OCI-LY1 (cell line): ENCODE measurements around the gene BMPR1A.

Experiments
- H2AFZ ChIP-seq: fragments of 200-600 bp; sonication (generic), shearing (Covaris generic); 2 replicates; pipeline ENCODE4 v1.6.0; 2014; ENCODE audit warnings: antibody characterized with exemption, mild to moderate bottlenecking, low read length
- H3F3A ChIP-seq: fragments of 200-600 bp; sonication (generic), shearing (Covaris generic); 2 replicates; pipeline ENCODE4 v1.6.0; 2014; ENCODE audit warnings: mild to moderate bottlenecking, antibody characterized with exemption, low read length, moderate library complexity; ENCODE audit not compliant: insufficient read depth
- H3K27ac ChIP-seq: fragments of 200-600 bp; sonication (generic); 2 replicates; pipeline ENCODE4 v1.5.1; 2014; ENCODE audit warnings: low read length, mixed run types, mild to moderate bottlenecking, low read depth; ENCODE audit not compliant: poor library complexity, severe bottlenecking
- H3K27me3 ChIP-seq: fragments of 200-600 bp; sonication (generic); 2 replicates; pipeline ENCODE4 v1.6.0; 2014; ENCODE audit warnings: antibody characterized with exemption, mild to moderate bottlenecking, low read length, moderate library complexity; ENCODE audit not compliant: insufficient read depth
- H3K36me3 ChIP-seq: fragments of 200-600 bp; sonication (generic); 2 replicates; pipeline ENCODE4 v1.6.1; 2014; ENCODE audit warnings: mild to moderate bottlenecking, antibody characterized with exemption, low read length, moderate library complexity, mixed read lengths; ENCODE audit not compliant: insufficient read depth
- H3K4me1 ChIP-seq: fragments of 200-600 bp; sonication (generic); 2 replicates; pipeline ENCODE4 v1.5.1; 2014; ENCODE audit warnings: mild to moderate bottlenecking, low read length, moderate library complexity; ENCODE audit not compliant: insufficient read depth, severe bottlenecking
- H3K4me2 ChIP-seq: fragments of 200-600 bp; sonication (generic), shearing (Covaris generic); 2 replicates; pipeline ENCODE4 v1.6.1; 2014; ENCODE audit warnings: low read length
- H3K4me3 ChIP-seq: fragments of 200-600 bp; sonication (generic); 2 replicates; pipeline ENCODE4 v1.5.1; 2014; ENCODE audit warnings: low read length, low read depth, mild to moderate bottlenecking, mixed read lengths; ENCODE audit not compliant: poor library complexity, severe bottlenecking
- H3K79me2 ChIP-seq: fragments of 200-600 bp; shearing (Covaris generic); 2 replicates; pipeline ENCODE4 v1.6.1; 2016; ENCODE audit warnings: mixed run types, low read length, mixed read lengths; ENCODE audit not compliant: insufficient read depth
- H3K9ac ChIP-seq: fragments of 200-600 bp; sonication (generic), shearing (Covaris generic); 2 replicates; pipeline ENCODE4 v1.6.1; 2014; ENCODE audit warnings: mild to moderate bottlenecking, low read length, mixed read lengths
- H3K9me2 ChIP-seq: fragments of 200-600 bp; sonication (generic), shearing (Covaris generic); 2 replicates; pipeline ENCODE4 v1.6.1; 2014; ENCODE audit warnings: low read depth, mild to moderate bottlenecking, low read length, mixed read lengths
- H3K9me3 ChIP-seq: fragments of 200-600 bp; shearing (Covaris generic); 2 replicates; pipeline ENCODE4 v1.6.1; 2014; ENCODE audit warnings: low read length, mixed read lengths
- H4K20me1 ChIP-seq: fragments of 200-600 bp; sonication (generic), shearing (Covaris generic); 2 replicates; pipeline ENCODE4 v1.6.0; 2016; ENCODE audit warnings: mild to moderate bottlenecking, low read length; ENCODE audit not compliant: insufficient read depth
- CTCF ChIP-seq: fragments of 200-600 bp; sonication (generic), shearing (Covaris generic); IDR thresholded peaks from 2 replicates; pipeline ENCODE4 v1.5.1; 2017; ENCODE audit warnings: mild to moderate bottlenecking, antibody characterized with exemption, low read length, moderate library complexity, mixed read lengths
- EZH2 ChIP-seq: fragments of 200-600 bp; sonication (generic), shearing (Covaris generic); IDR thresholded peaks from 2 replicates; pipeline ENCODE4 v1.8.0; 2017; ENCODE audit warnings: borderline replicate concordance, mixed run types, mild to moderate bottlenecking, antibody characterized with exemption, low read length, moderate library complexity, mixed read lengths

BMPR1A gene

GRCh38 chr10:86898511-86898910, 142.1 kb downstream of the BMPR1A start:
- Histone ChIP-seq H2AFZ (no peak overlapping the region), H3K4me3 (no peak overlapping the region), H3K27ac (no peak overlapping the region), H3K9ac (no peak overlapping the region), H3K4me1 (no peaks in the 10 kb centered on the region), H3K79me2 (no peaks in the 10 kb centered on the region), H3K36me3 (peaks cover 9% of the 10 kb centered on the region; the same call in 1 of the 2 replicates), H4K20me1 (no peaks in the 10 kb centered on the region), H3K4me2 (no peak overlapping the region), H3F3A (no peaks in the 10 kb centered on the region), H3K9me2 (no peaks in the 10 kb centered on the region), H3K9me3 (no peaks in the 10 kb centered on the region), H3K27me3 (no peaks in the 10 kb centered on the region)
- TF ChIP-seq EZH2 = no peak
- no peak for TF ChIP-seq CTCF

GRCh38 chr10:86899132-86899531, 142.7 kb downstream of the BMPR1A start:
- Histone ChIP-seq H3K4me1 (no peaks in the 10 kb centered on the region), H3K4me3 (no peak overlapping the region), H3K4me2 (no peak overlapping the region), H3F3A (no peaks in the 10 kb centered on the region), H3K27me3 (no peaks in the 10 kb centered on the region), H3K9ac (no peak overlapping the region), H3K9me2 (no peaks in the 10 kb centered on the region), H3K79me2 (no peaks in the 10 kb centered on the region), H3K27ac (no peak overlapping the region), H3K36me3 (peaks cover 9% of the 10 kb centered on the region; the same call in 1 of the 2 replicates), H4K20me1 (no peaks in the 10 kb centered on the region), H3K9me3 (no peaks in the 10 kb centered on the region), H2AFZ (no peak overlapping the region)
- TF ChIP-seq CTCF (no peak), EZH2 (no peak)

- Histone ChIP-seq H3F3A (no peaks in the 10 kb centered on the region), H3K9me3 (no peaks in the 10 kb centered on the region), H3K9ac (no peak overlapping the region), H3K27ac (no peak overlapping the region), H2AFZ (no peak overlapping the region), H3K79me2 (no peaks in the 10 kb centered on the region), H3K36me3 (peaks cover 9% of the 10 kb centered on the region; the same call in 1 of the 2 replicates), H3K9me2 (no peaks in the 10 kb centered on the region), H3K4me3 (no peak overlapping the region), H3K4me2 (no peak overlapping the region), H4K20me1 (no peaks in the 10 kb centered on the region), H3K27me3 (no peaks in the 10 kb centered on the region), H3K4me1 (no peaks in the 10 kb centered on the region)
- TF ChIP-seq CTCF (peak; percentile 79), EZH2 (no peak)
Measured at GRCh38 chr10:86899670-86900276, 143.4 kb downstream of the BMPR1A start.
